Measurements from ENCODE around the gene ZNF219. TPM values are rescaled to one million over a fixed set of nuclear protein-coding genes. Genes with fewer than 3 reads are reported as not detected.

The ZNF219 gene
- total RNA-seq, 1 experiment from 2014 or later = 18.5 TPM

DNA sequence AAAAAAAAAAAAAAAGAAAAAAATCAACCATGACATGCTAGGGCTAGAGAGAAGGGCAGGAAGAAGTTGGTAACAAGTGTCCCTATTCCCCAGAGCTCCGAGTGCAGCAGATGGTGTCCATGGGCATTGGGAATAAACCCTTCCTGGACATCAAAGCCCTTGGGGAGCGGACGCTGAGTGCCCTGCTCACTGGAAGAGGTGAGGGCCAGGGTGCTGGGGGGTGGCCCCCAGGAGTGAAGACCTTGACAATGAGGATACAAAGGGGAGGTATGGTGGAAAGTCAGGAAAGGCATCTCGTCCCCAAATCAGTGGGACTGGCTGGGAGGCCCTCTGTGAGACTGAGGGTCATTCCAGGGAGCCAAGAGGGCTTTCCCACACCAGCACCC, 11.6 kb downstream of the ZNF219 start:
- no peak for DNase-seq
- H3K36me3 Mint-ChIP-seq (ENCODE audit: insufficient read depth, unreplicated experiment) = peaks cover 18% of the 10 kb centered on the region
- no peak for TF ChIP-seq CTCF (IDR thresholded peaks at IDR 0.05; ENCODE audit: unreplicated experiment)
- no peak overlapping the region for H3K4me3 Mint-ChIP-seq (ENCODE audit: low read depth, unreplicated experiment)
- no peaks in the 10 kb centered on the region for H3K9me3 Mint-ChIP-seq (ENCODE audit: low read depth, unreplicated experiment)
- CTCF ChIA-PET = interaction anchor here (0.7 kb wide), 1 partner anchor 19 kb away, joined by 3 read pairs; no protein-coding TSS in a partner anchor
- no peak overlapping the region for H3K27ac Mint-ChIP-seq (ENCODE audit: unreplicated experiment)
- intact Hi-C loops (cut with micrococcal nuclease; ENCODE audit: unreplicated experiment) = no loop called here
- BruUV-seq (replicated peaks) = no TSS peak
- no peaks in the 10 kb centered on the region for H3K27me3 Mint-ChIP-seq (ENCODE audit: unreplicated experiment)
- peaks cover 8% of the 10 kb centered on the region for H3K4me1 Mint-ChIP-seq (ENCODE audit: low read depth, unreplicated experiment)

DNA sequence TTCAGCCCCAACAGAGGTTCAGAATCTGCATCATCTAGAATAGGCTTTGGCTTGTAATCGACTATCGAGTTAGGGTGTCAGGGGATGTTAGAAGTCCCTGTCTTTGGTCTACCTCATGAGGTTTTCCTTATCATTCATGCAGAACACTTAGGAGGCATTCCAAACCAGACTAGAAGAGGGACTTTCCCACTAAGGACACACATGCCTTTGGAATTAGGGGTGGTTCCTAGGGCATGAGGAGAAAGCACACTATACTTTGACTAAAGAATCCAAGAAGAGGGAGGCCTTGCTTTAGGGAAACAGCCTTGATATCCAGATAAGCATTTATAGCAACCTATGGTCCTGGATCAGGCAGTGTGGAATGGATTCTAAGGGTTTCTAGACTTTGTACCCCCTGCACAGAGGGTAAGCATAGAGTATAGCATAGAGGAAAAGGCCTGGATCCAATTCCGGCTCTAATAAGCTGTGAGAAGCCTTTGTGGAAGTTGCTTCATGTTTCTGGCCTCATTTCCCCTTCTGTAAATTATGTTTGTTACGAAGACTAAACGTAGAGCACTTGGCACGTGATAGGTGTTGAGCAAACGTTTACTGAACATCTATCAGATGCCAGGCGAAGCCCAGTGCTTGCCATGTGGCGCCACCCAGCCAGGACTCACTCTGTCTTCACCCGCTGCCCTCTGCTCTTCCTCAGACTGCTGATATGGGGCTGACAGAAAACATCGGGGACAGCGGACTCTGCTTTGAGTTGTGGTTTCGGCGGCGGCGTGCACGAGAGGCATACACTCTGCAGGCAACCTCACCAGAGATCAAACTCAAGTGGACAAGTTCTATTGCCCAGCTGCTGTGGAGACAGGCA, 13.2 kb downstream of the ZNF219 start:
- H3K27me3 Mint-ChIP-seq (ENCODE audit: unreplicated experiment) = no peaks in the 10 kb centered on the region
- peaks cover 8% of the 10 kb centered on the region for H3K36me3 Mint-ChIP-seq (ENCODE audit: insufficient read depth, unreplicated experiment)
- no peaks in the 10 kb centered on the region for H3K9me3 Mint-ChIP-seq (ENCODE audit: low read depth, unreplicated experiment)
- intact Hi-C loops (cut with micrococcal nuclease; ENCODE audit: unreplicated experiment) = no loop called here
- CTCF ChIA-PET = no interaction called here
- no peak overlapping the region for H3K4me3 Mint-ChIP-seq (ENCODE audit: low read depth, unreplicated experiment)
- no peak for TF ChIP-seq CTCF (IDR thresholded peaks at IDR 0.05; ENCODE audit: unreplicated experiment)
- DNase-seq = no peak
- peaks cover 8% of the 10 kb centered on the region for H3K4me1 Mint-ChIP-seq (ENCODE audit: low read depth, unreplicated experiment)
- H3K27ac Mint-ChIP-seq (ENCODE audit: unreplicated experiment) = no peak overlapping the region
- BruUV-seq (replicated peaks) = no TSS peak

DNA sequence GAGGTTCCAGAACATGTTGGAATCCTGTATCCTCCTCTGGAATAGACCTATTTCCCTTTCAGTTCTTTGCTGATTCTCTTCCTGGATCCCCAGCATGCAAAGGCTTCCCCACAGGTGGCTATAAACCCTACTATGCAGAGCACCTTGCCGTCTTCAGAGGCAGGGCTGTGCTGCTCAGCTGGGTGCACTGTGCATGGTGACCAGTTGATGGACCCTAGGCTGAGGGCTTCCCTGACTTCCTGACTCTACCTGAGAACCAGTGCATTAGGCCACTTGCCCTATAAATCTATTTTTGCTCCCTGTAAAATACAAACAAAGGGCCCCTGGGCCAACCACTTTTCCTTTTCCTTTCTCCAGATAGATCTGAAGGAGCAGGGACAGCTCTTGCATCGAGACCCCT, 14.1 kb downstream of the ZNF219 start:
- no peak for DNase-seq
- peaks cover 8% of the 10 kb centered on the region for H3K4me1 Mint-ChIP-seq (ENCODE audit: low read depth, unreplicated experiment)
- intact Hi-C loops (cut with micrococcal nuclease; ENCODE audit: unreplicated experiment) = no loop called here
- H3K9me3 Mint-ChIP-seq (ENCODE audit: low read depth, unreplicated experiment) = no peaks in the 10 kb centered on the region
- no peaks in the 10 kb centered on the region for H3K27me3 Mint-ChIP-seq (ENCODE audit: unreplicated experiment)
- H3K4me3 Mint-ChIP-seq (ENCODE audit: low read depth, unreplicated experiment) = no peak overlapping the region
- no peak overlapping the region for H3K27ac Mint-ChIP-seq (ENCODE audit: unreplicated experiment)
- CTCF ChIA-PET = no interaction called here
- no TSS peak for BruUV-seq (replicated peaks)
- no peak for TF ChIP-seq CTCF (IDR thresholded peaks at IDR 0.05; ENCODE audit: unreplicated experiment)
- H3K36me3 Mint-ChIP-seq (ENCODE audit: insufficient read depth, unreplicated experiment) = peaks cover 10% of the 10 kb centered on the region

GRCh38 chr14:21083565-21084325, 14.7 kb downstream of the ZNF219 start:
- Mint-ChIP-seq H3K27ac (ENCODE audit: unreplicated experiment) (no peak overlapping the region), H3K4me1 (ENCODE audit: low read depth, unreplicated experiment) (peaks cover 3% of the 10 kb centered on the region), H3K4me3 (ENCODE audit: low read depth, unreplicated experiment) (no peak overlapping the region), H3K27me3 (ENCODE audit: unreplicated experiment) (no peaks in the 10 kb centered on the region), H3K9me3 (ENCODE audit: low read depth, unreplicated experiment) (no peaks in the 10 kb centered on the region), H3K36me3 (ENCODE audit: insufficient read depth, unreplicated experiment) (peaks cover 10% of the 10 kb centered on the region)
- no peak for DNase-seq
- intact Hi-C loops (cut with micrococcal nuclease; ENCODE audit: unreplicated experiment) = no loop called here
- TF ChIP-seq CTCF (IDR thresholded peaks at IDR 0.05; ENCODE audit: unreplicated experiment) = no peak
- CTCF ChIA-PET = interaction anchor here (0.7 kb wide), 1 partner anchor 68 kb away, joined by 12 read pairs; no protein-coding TSS in a partner anchor
- BruUV-seq (replicated peaks) = no TSS peak
